Measurements from ENCODE around the gene PGAM5.

- no peak for TF ChIP-seq POLR2AphosphoS5 (IDR thresholded peaks at IDR 0.05)
- no peak for TF ChIP-seq CTCF (IDR thresholded peaks at IDR 0.05)
- TF ChIP-seq POLR2A (IDR thresholded peaks at IDR 0.05) = no peak
- TF ChIP-seq EP300 (IDR thresholded peaks at IDR 0.05) = no peak
Measured at GRCh38 chr12:132735496-132735895, 24.9 kb downstream of the PGAM5 start.
